Stimulated activated CD4-positive, alpha-beta T cell treated with anti-CD3 and anti-CD28 coated beads, TNF-alpha, amount 100 ng/mL, for 4 hours (primary cell): ENCODE measurements around the gene SCP2.
"Not testable (repeated sequence)": the region's sequence is repeated elsewhere in the genome, so short reads cannot be mapped to it uniquely, and the experiment has no call there.

Source experiments
- DNase-seq, 3 experiments: peaks; one replicate each; pipeline ENCODE4 v3.0.0-alpha.2; 2020; ENCODE audit warnings: low read depth in 3 of 3

The SCP2 gene

GRCh38 chr1:52917156-52917555 is 9.9 kb upstream of the SCP2 start:
- DNase-seq: no peak

- no peak for DNase-seq
Measured at GRCh38 chr1:52917581-52917980, 9.5 kb upstream of the SCP2 start.

- no peak for DNase-seq
Measured at GRCh38 chr1:52918201-52918600, 8.9 kb upstream of the SCP2 start.

GRCh38 chr1:52919051-52919722 is 7.9 kb upstream of the SCP2 start:
- no peak for DNase-seq

- no peak for DNase-seq
Measured at GRCh38 chr1:52919723-52920483, 7.2 kb upstream of the SCP2 start.

GRCh38 chr1:52920791-52921291 is 6.2 kb upstream of the SCP2 start:
- DNase-seq: no peak

- DNase-seq: no peak
Measured at GRCh38 chr1:52925571-52926005, 1.5 kb upstream of the SCP2 start.

- no peak for DNase-seq
Measured at GRCh38 chr1:52926864-52927211, 238 bp upstream of the SCP2 start.

GRCh38 chr1:52928015-52928404 is 934 bp downstream of the SCP2 start:
- no peak for DNase-seq

- DNase-seq: no peak
Measured at GRCh38 chr1:52929019-52929418, 1.9 kb downstream of the SCP2 start.

- no peak for DNase-seq
Measured at GRCh38 chr1:52937433-52938182, 10.5 kb downstream of the SCP2 start.

- no peak for DNase-seq
Measured at GRCh38 chr1:52938183-52938451, 11.0 kb downstream of the SCP2 start.

- no peak for DNase-seq
Measured at GRCh38 chr1:52943876-52944416, 16.9 kb downstream of the SCP2 start.

- DNase-seq: no peak
Measured at GRCh38 chr1:52944566-52944965, 17.5 kb downstream of the SCP2 start.

GRCh38 chr1:52947490-52947889 is 20.4 kb downstream of the SCP2 start:
- DNase-seq: no peak

- not testable (repeated sequence) for DNase-seq
Measured at GRCh38 chr1:52949602-52950001, 22.5 kb downstream of the SCP2 start.

GRCh38 chr1:52952112-52952511 is 25.0 kb downstream of the SCP2 start:
- no peak for DNase-seq

- no peak for DNase-seq
Measured at GRCh38 chr1:52955129-52955970, 28.3 kb downstream of the SCP2 start.

- no peak for DNase-seq
Measured at GRCh38 chr1:52963101-52963500, 36.0 kb downstream of the SCP2 start.

- no peak for DNase-seq
Measured at GRCh38 chr1:52967666-52968065, 40.6 kb downstream of the SCP2 start.

- not testable (repeated sequence) for DNase-seq
Measured at GRCh38 chr1:52969234-52969633, 42.2 kb downstream of the SCP2 start.

- DNase-seq: no peak
Measured at GRCh38 chr1:52970149-52970548, 43.1 kb downstream of the SCP2 start.
